WTC11 (cell line): ENCODE results near the gene SH3GL2.

Experiments
- CREB1 ChIP-seq: sonication (generic); formaldehyde crosslinking; IDR thresholded peaks from 2 replicates; pipeline ENCODE4 v1.8.0; 2023; ENCODE audit warnings: mild to moderate bottlenecking, missing genetic modification reagents
- FOXP1 ChIP-seq: sonication (generic); formaldehyde crosslinking; IDR thresholded peaks from 2 replicates; pipeline ENCODE4 v1.8.0; 2022; ENCODE audit warnings: missing genetic modification reagents, mild to moderate bottlenecking, moderate library complexity, borderline replicate concordance
- JUN ChIP-seq: sonication (generic); formaldehyde crosslinking; IDR thresholded peaks from 2 replicates; pipeline ENCODE4 v1.8.0; 2023; ENCODE audit warnings: mild to moderate bottlenecking, missing genetic modification reagents
- MYBL2 ChIP-seq: sonication (generic); formaldehyde crosslinking; IDR thresholded peaks from 2 replicates; pipeline ENCODE4 v1.8.1; 2023; ENCODE audit warnings: mild to moderate bottlenecking, moderate library complexity, missing genetic modification reagents
- NFE2L1 ChIP-seq: sonication (generic); formaldehyde crosslinking; IDR thresholded peaks from 2 replicates; pipeline ENCODE4 v1.8.1; 2023; ENCODE audit warnings: missing genetic modification reagents
- ZNF232 ChIP-seq: sonication (generic); formaldehyde crosslinking; IDR thresholded peaks from 2 replicates; pipeline ENCODE4 v1.8.0; 2022; ENCODE audit warnings: mild to moderate bottlenecking, missing genetic modification reagents
- ZNF425 ChIP-seq: fragments of 250-450 bp; sonication (Bioruptor Pico); conservative IDR thresholded peaks from 2 replicates; pipeline ENCODE4 v1.9.0; 2021; ENCODE audit warnings: mild to moderate bottlenecking
- TF ChIP-seq, protein P1 (sequence below): fragments of 200-600 bp; IDR thresholded peaks from 2 replicates; pipeline ENCODE4 v1.8.0; 2022; ENCODE audit warnings: antibody characterized with exemption
- TF ChIP-seq, protein P2 (sequence below): sonication (generic); formaldehyde crosslinking; IDR thresholded peaks from 2 replicates; pipeline ENCODE4 v1.8.0; 2022; ENCODE audit warnings: mild to moderate bottlenecking, missing genetic modification reagents
- TF ChIP-seq, protein P3 (sequence below): sonication (generic); formaldehyde crosslinking; conservative IDR thresholded peaks from 2 replicates; pipeline ENCODE4 v1.8.1; 2022; ENCODE audit warnings: mild to moderate bottlenecking, missing genetic modification reagents

GRCh38 chr9:17752021-17752420, 173.2 kb downstream of the SH3GL2 start:
- TF ChIP-seq, protein P1, sequence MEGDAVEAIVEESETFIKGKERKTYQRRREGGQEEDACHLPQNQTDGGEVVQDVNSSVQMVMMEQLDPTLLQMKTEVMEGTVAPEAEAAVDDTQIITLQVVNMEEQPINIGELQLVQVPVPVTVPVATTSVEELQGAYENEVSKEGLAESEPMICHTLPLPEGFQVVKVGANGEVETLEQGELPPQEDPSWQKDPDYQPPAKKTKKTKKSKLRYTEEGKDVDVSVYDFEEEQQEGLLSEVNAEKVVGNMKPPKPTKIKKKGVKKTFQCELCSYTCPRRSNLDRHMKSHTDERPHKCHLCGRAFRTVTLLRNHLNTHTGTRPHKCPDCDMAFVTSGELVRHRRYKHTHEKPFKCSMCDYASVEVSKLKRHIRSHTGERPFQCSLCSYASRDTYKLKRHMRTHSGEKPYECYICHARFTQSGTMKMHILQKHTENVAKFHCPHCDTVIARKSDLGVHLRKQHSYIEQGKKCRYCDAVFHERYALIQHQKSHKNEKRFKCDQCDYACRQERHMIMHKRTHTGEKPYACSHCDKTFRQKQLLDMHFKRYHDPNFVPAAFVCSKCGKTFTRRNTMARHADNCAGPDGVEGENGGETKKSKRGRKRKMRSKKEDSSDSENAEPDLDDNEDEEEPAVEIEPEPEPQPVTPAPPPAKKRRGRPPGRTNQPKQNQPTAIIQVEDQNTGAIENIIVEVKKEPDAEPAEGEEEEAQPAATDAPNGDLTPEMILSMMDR: no peak
- TF ChIP-seq ZNF425 (CRISPR knock-in tag): no peak
- no peak for TF ChIP-seq ZNF232 (CRISPR knock-in tag)
- TF ChIP-seq, protein P2, sequence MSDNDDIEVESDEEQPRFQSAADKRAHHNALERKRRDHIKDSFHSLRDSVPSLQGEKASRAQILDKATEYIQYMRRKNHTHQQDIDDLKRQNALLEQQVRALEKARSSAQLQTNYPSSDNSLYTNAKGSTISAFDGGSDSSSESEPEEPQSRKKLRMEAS (CRISPR knock-in tag): no peak
- no peak for TF ChIP-seq FOXP1 (CRISPR knock-in tag)
- TF ChIP-seq, protein P3, sequence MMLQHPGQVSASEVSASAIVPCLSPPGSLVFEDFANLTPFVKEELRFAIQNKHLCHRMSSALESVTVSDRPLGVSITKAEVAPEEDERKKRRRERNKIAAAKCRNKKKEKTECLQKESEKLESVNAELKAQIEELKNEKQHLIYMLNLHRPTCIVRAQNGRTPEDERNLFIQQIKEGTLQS (CRISPR knock-in tag): no peak
- TF ChIP-seq JUN (CRISPR knock-in tag): no peak
- TF ChIP-seq NFE2L1 (CRISPR knock-in tag): no peak
- no peak for TF ChIP-seq CREB1
- no peak for TF ChIP-seq MYBL2 (CRISPR knock-in tag)
